ENCODE data around the gene MAPK8IP2.
"Not testable (repeated sequence)": the region's sequence is repeated elsewhere in the genome, so short reads cannot be mapped to it uniquely, and the experiment has no call there.

MAPK8IP2 gene

GRCh38 chr22:50601669-50602337, 1.2 kb downstream of the MAPK8IP2 start:
- DNase-seq = no peak

- no peak for DNase-seq
These were observed 1.7 kb downstream of the MAPK8IP2 start for GRCh38 chr22:50602338-50602700.

- no peak for DNase-seq
These were observed 3.1 kb downstream of the MAPK8IP2 start for GRCh38 chr22:50603511-50604255.

- no peak for DNase-seq
These were observed 3.8 kb downstream of the MAPK8IP2 start for GRCh38 chr22:50604256-50605001.

- DNase-seq = no peak
These were observed 4.5 kb downstream of the MAPK8IP2 start for GRCh38 chr22:50605002-50605612.

GRCh38 chr22:50605613-50606074, 5.1 kb downstream of the MAPK8IP2 start:
- no peak for DNase-seq

GRCh38 chr22:50606165-50606945, 5.8 kb downstream of the MAPK8IP2 start:
- DNase-seq = peak; percentile 24

- DNase-seq = no peak
These were observed 6.5 kb downstream of the MAPK8IP2 start for GRCh38 chr22:50606946-50607658.

GRCh38 chr22:50607659-50608020, 7.0 kb downstream of the MAPK8IP2 start:
- DNase-seq = no peak

GRCh38 chr22:50608058-50608840, 7.7 kb downstream of the MAPK8IP2 start:
- not testable (repeated sequence) for DNase-seq

GRCh38 chr22:50608996-50609395, 8.4 kb downstream of the MAPK8IP2 start:
- DNase-seq = no peak

GRCh38 chr22:50609599-50609998, 9.0 kb downstream of the MAPK8IP2 start:
- no peak for DNase-seq

GRCh38 chr22:50610041-50610451, 9.5 kb downstream of the MAPK8IP2 start:
- no peak for DNase-seq

- DNase-seq = no peak
These were observed 10.0 kb downstream of the MAPK8IP2 start for GRCh38 chr22:50610581-50610980.

- no peak for DNase-seq
These were observed 10.9 kb downstream of the MAPK8IP2 start for GRCh38 chr22:50611341-50612060.

GRCh38 chr22:50612168-50612527, 11.6 kb downstream of the MAPK8IP2 start:
- no peak for DNase-seq

GRCh38 chr22:50612528-50613221, 12.1 kb downstream of the MAPK8IP2 start:
- DNase-seq = no peak

GRCh38 chr22:50613291-50613981, 12.8 kb downstream of the MAPK8IP2 start:
- no peak for DNase-seq

GRCh38 chr22:50614296-50614695, 13.7 kb downstream of the MAPK8IP2 start:
- not testable (repeated sequence) for DNase-seq
